Measurements from ENCODE around the gene SLC35E3. TPM values are rescaled to one million over a fixed set of nuclear protein-coding genes. Genes with fewer than 3 reads are reported as not detected.

The SLC35E3 gene
- total RNA-seq, 1 experiment from 2014 or later = 4.9 TPM

DNA sequence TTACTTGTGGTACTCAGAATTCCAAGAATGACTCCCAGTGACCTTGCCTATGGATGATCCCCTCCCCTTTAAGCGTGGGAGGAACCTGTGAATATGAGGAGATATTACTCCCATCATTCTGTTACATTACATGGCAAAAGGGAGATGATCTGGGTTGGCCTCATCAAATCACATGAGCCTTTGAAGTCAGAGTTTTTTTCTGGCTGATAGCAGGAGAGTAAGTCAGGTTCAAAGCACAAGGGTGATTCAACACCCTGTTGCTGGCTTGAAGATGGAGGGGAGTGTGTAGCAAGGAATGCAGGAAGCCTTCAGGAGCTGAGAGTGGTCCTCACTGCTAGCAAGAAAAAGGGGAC is 52.9 kb downstream of the SLC35E3 start:
- Histone ChIP-seq H2AFZ (ENCODE audit: low read depth, low read length, poor library complexity, severe bottlenecking) (no peak overlapping the region), H3K4me3 (replicated peaks in 1 of 2; ENCODE audit: low read depth in 1 of 2, low read length in 2 of 2) (no peak overlapping the region), H3K27me3 (ENCODE audit: insufficient read depth, low read length) (no peaks in the 10 kb centered on the region), H3K9me2 (ENCODE audit: insufficient read depth) (no peaks in the 10 kb centered on the region), H3K27ac (ENCODE audit: low read depth, low read length) (no peak overlapping the region), H3K9me3 (ENCODE audit: control insufficient read depth in 1 of 2, insufficient read depth in 1 of 2, low read depth in 1 of 2, low read length in 2 of 2) (no peaks in the 10 kb centered on the region), H3K36me3 (ENCODE audit: control insufficient read depth in 1 of 2, insufficient read depth in 2 of 2, low read length in 2 of 2) (no peaks in the 10 kb centered on the region), H3K9ac (ENCODE audit: low read length) (no peak overlapping the region), H4K20me1 (ENCODE audit: insufficient read depth) (no peaks in the 10 kb centered on the region), H3K4me2 (ENCODE audit: low read length) (peak overlapping the region; percentile 66; the same call in 1 of the 2 replicates), H3K79me2 (ENCODE audit: insufficient read depth, low read length) (no peaks in the 10 kb centered on the region), H3K4me1 (ENCODE audit: control insufficient read depth in 1 of 2, insufficient read depth in 2 of 2, low read length in 2 of 2) (peaks cover 31 to 51% of the 10 kb centered on the region in 2 experiments)
- intact Hi-C loops (cut with micrococcal nuclease) = no loop called here
- ChIA-PET RAD21 (ENCODE audit: low non-redundant PET in 1 of 2, low total read pairs in 2 of 2, uncharacterized antibody in 2 of 2, unreplicated experiment in 2 of 2) (no interaction called here), CTCF (no interaction called here), POLR2A (no interaction called here)
- BruUV-seq (replicated peaks) = no TSS peak
- DNase-seq (ENCODE audit: low read depth, low spot score) (no peak), ATAC-seq (no peak)
- TF ChIP-seq ELF1 (IDR thresholded peaks at IDR 0.05; ENCODE audit: borderline replicate concordance, low read depth) = no peak
- TF ChIP-seq, protein P1, sequence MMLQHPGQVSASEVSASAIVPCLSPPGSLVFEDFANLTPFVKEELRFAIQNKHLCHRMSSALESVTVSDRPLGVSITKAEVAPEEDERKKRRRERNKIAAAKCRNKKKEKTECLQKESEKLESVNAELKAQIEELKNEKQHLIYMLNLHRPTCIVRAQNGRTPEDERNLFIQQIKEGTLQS (IDR thresholded peaks at IDR 0.05) = no peak
- no peak for TF ChIP-seq EZH2 (IDR thresholded peaks at IDR 0.05)
- no peak for TF ChIP-seq RAD21 (IDR thresholded peaks at IDR 0.05; ENCODE audit: low read depth)
- TF ChIP-seq EGR1 (IDR thresholded peaks at IDR 0.05; ENCODE audit: low read depth) = no peak
- TF ChIP-seq FOSL1 (IDR thresholded peaks at IDR 0.05; ENCODE audit: low read depth) = no peak
- no peak for TF ChIP-seq POLR2AphosphoS5 (IDR thresholded peaks at IDR 0.05; ENCODE audit: low read depth, low read length)
- TF ChIP-seq SRF (IDR thresholded peaks at IDR 0.05; ENCODE audit: low read depth) = no peak
- TF ChIP-seq, protein P2, sequence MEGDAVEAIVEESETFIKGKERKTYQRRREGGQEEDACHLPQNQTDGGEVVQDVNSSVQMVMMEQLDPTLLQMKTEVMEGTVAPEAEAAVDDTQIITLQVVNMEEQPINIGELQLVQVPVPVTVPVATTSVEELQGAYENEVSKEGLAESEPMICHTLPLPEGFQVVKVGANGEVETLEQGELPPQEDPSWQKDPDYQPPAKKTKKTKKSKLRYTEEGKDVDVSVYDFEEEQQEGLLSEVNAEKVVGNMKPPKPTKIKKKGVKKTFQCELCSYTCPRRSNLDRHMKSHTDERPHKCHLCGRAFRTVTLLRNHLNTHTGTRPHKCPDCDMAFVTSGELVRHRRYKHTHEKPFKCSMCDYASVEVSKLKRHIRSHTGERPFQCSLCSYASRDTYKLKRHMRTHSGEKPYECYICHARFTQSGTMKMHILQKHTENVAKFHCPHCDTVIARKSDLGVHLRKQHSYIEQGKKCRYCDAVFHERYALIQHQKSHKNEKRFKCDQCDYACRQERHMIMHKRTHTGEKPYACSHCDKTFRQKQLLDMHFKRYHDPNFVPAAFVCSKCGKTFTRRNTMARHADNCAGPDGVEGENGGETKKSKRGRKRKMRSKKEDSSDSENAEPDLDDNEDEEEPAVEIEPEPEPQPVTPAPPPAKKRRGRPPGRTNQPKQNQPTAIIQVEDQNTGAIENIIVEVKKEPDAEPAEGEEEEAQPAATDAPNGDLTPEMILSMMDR (IDR thresholded peaks at IDR 0.05 in 2 of 3, conservative IDR thresholded peaks at IDR 0.05 in 1 of 3; ENCODE audit: borderline replicate concordance in 1 of 3, insufficient read depth in 1 of 3, low read depth in 2 of 3, low read length in 2 of 3) = no peak
- no peak for TF ChIP-seq JUND (IDR thresholded peaks at IDR 0.05)
- TF ChIP-seq, protein P3, sequence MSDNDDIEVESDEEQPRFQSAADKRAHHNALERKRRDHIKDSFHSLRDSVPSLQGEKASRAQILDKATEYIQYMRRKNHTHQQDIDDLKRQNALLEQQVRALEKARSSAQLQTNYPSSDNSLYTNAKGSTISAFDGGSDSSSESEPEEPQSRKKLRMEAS (IDR thresholded peaks at IDR 0.05) = no peak
- TF ChIP-seq SIN3A (IDR thresholded peaks at IDR 0.05; ENCODE audit: low read depth) = no peak
- no peak for TF ChIP-seq SP1 (IDR thresholded peaks at IDR 0.05; ENCODE audit: low read depth)
- TF ChIP-seq EZH2phosphoT487 (IDR thresholded peaks at IDR 0.05; ENCODE audit: borderline replicate concordance) = no peak
- no peak for TF ChIP-seq ZNF274 (IDR thresholded peaks at IDR 0.05; ENCODE audit: low read depth, low read length)
- TF ChIP-seq, protein P4, sequence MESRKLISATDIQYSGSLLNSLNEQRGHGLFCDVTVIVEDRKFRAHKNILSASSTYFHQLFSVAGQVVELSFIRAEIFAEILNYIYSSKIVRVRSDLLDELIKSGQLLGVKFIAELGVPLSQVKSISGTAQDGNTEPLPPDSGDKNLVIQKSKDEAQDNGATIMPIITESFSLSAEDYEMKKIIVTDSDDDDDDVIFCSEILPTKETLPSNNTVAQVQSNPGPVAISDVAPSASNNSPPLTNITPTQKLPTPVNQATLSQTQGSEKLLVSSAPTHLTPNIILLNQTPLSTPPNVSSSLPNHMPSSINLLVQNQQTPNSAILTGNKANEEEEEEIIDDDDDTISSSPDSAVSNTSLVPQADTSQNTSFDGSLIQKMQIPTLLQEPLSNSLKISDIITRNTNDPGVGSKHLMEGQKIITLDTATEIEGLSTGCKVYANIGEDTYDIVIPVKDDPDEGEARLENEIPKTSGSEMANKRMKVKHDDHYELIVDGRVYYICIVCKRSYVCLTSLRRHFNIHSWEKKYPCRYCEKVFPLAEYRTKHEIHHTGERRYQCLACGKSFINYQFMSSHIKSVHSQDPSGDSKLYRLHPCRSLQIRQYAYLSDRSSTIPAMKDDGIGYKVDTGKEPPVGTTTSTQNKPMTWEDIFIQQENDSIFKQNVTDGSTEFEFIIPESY (IDR thresholded peaks at IDR 0.05; ENCODE audit: extremely low read depth, insufficient replicate concordance, low read length) = no peak

Data from HCT116 (cell line).